ENCODE measurements around the gene ACRBP.
"Not testable (repeated sequence)": the region's sequence is repeated elsewhere in the genome, so short reads cannot be mapped to it uniquely, and the experiment has no call there.

ACRBP gene

DNA sequence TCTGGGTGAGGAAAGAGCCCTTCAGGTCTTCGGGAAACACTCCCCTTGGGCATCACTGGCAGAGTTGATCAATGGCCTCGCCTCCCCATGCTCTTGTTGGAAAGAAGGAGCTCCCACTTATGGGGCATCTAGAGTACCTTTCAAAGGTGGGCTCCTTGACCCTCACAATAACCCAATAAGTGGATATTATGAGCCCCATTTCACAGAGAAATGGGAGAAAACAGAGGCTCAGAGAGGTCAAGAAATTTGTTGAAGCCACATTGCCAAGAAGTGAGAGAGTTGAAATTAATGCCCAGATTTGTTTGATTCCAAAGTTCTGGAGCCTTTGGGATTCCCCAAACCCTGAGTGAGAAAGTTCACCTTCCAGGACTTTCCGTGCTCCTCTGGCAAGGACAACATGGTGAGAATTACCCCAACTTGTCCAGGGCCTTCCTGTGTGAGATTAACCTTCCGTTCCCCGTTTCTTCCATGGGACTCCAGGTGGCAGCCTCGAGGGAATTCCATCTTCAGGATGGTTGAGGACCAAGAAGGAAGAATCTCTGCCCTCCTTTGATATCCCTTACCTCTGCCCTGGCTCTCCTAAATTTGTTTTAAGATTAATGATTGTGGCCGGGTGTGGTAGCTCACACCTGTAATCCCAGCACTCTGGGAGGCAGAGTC, 32.6 kb downstream of the ACRBP start:
- DNase-seq (ENCODE audit: low read depth), result no peak

DNA sequence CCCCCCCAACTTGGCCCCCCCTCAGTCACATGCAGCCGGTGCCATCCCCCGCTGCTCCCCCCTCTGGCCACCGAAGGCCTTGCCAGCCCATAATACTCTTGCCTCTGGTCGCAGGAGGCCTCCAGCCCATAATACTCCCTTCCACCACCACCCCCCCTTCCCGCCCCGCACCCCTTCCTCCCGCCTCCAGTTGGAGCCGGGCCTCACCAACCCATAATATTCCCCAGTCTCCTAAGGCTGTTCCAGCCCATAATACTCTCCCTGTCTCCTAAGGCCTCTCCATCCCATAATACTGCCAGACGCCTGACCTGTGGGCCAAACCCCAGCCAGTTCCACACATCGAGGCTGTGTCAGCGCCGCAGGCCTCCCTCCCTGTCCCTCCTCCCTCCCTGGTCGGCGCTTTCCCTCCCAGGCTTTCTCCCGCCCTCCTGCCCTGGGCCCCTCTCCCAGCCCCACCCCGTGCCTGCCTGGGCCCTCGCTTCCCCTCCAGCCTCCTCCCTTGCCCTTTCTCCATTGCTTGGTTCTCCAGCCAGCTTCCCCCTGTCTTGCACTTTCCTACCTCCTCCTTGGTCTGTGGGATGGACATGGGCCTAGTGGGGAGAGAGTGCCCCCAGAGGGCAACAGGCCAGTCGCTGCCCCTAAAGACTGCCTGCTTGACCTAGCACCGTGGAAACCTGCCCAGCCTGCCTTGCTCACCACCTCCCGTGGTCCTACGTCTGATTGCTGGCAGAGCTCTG, 33.3 kb downstream of the ACRBP start:
- DNase-seq (ENCODE audit: low read depth), result peak; percentile 86

DNA sequence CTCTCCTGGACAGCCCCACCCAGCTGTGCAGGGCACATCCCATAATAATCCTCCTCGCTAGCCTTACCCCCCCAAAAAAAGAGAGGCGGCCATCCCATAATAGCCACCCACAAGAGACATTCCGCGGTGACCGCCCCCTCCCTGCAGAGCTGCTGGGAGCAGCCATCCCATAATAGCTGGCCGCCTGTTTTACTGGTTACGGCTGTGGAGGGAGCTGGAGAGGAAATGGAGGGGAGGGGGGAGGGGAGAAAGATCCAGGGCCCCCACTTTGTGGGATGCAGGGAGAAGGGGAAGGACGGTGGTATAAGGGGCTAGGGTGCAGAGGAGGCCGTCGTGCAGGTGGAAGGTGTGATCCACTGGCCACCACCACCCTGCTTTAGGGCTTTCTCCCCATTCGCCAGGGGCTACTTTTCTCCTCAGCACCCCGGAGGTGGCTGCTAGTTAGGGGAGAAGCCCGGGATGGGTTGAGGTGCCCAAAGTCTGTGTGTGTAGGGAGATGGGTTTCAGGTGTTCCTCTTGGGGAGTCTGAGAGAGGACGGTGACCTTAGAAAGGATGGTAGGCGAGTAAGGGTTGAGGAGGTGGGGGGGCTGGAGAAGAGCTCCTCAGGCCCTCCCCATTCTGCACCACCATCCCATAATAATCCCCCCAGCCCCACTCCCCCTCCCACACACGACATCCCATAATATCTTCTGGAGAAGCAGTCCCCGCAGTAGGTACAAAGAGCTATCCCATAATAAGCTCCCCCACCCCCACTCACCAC, 34.0 kb downstream of the ACRBP start:
- no peak for DNase-seq (ENCODE audit: low read depth)

DNA sequence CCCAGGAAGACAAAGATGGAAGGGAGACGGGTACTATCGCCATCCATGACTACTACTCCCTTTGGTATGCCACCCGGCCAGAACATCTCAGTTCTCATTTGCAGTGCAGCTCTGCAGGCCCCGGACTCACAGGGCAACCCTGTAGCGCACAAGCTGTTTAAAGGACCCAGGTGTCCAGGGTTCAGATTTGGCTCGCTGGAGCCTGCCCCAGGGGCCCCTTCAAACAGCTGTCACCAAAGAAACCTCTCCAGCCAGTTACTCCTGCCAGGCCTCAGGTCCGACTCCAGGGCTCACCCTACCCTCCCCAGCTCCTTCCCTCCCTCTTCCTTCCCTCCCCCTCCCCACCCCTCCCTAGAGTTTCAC, 34.6 kb downstream of the ACRBP start:
- DNase-seq (ENCODE audit: low read depth), result no peak

DNA sequence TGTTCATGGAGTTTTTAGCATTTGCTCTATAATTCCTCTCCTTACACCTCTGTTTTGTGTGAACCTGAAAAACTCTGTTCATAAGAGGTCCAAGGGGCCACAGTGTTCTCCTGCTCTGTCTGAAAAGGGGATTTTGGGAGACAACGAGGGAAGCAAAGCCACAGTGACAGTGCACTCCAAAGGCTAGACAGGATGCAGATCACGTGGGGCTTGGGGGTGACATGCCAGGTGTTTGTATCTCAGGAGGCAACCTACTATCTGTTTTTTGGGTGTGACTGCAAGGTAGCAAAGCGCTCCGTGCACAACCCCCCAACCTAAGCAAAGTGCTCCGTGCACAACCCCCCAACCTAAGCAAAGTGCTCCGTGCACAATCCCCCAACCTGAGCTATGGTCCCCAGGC, 35.0 kb downstream of the ACRBP start:
- DNase-seq (ENCODE audit: low read depth), result no peak

DNA sequence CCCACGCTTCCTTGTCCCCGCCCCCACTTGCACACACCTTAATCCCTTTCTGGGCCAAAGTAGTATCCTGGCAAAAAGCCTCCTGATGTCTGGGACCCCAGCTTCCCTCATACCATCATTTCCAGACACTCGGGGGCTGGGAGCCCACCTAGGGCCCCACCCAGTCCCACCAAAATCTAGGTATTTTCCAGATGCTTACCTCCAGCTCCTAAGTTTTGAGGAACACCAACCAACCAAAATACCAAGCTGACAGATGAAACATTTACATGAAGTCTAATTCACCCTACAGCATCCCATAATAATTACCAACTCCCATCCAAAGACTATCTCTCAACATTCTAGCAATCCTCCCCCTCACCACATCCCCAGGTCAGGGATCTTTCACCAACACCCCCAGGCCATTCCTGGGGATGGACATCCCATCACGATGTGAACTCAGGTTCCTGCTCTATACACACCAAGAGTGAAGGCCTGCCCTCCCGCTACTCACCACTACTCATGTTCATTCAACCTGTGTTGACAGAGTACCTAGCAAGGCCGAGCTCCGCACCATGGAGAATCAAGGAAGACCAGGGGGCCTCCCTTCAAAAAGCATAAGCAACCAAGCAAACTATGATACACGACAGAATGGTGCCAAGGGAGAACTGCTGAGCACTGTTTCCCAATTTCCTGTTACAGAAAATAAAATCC, 38.5 kb downstream of the ACRBP start:
- DNase-seq (ENCODE audit: low read depth), result no peak

DNA sequence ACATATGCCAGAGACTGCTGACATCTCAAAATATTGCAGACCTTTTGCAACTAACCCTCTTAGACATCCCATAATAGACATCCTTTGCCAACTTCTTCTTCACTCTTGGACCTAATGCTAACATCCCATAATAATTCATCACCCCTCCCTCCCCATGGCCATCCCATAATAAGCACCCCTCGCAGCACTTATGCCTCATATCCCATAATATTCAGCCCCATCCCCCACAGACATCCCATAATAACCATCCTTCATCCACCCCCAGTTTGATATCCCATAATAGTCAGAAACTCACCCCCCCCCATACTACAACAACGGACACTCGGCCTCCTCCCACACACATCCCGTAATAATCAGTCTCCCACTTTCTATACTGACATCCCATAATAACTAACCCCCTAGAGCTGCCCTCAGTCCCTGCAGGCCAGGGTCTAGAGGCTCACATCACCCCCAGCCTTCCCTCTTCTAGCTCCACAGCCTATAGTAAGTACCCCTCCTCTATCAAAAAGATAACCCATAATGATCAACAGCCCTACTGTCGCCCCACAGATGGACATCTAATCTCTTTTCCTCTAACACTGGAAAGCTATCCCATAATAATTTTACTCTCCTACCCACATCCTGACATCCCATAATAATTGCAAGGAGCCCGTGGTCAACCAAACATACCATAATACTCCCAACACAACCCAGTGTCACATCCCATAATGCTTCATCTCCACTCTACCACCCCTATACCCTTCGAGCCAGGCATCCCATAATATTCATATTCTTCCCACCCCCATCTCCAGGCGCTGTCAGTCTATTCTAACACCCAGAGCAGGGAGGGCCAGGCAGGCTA, 39.3 kb downstream of the ACRBP start:
- DNase-seq (ENCODE audit: low read depth), result no peak

DNA sequence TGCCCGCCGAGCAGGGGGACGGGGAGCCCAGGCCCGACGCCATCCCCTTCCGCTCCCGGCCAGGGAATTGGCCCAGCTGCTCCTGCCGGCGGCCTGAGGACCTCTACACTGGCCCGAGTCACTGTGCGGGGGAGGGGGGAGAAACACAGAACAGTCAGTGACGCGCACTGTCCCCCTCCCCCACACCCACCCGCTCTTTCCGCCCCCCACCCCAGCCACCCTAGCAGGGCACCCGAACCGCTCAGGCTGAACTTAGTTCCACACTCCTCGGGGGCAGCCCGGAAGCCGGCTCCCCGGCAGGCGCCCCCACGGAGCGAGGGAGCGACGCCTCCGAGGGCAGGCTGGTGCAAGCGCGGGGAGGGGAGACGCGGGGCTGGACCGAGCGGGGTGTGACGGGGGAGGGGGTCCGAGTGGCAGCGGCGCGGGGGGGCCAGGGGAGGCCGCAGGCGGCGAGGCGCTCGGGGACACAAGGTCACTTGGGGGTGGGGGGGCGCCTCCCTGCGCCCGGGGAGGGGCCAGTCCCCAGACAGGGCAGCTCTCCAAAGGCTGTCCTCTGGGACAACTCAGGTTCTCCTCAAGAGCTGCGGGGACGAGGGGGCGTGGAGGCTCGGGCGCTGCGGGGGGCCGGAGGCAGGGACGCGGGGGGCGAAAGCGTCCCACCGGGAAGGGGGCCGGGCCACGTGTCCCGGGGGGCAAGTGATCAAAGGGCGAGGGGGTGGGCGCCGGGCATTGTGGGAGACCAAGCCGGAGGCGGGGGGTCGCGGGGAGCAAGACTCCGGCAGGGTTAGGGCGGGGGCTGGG, 40.7 kb downstream of the ACRBP start:
- no peak for DNase-seq (ENCODE audit: low read depth)

DNA sequence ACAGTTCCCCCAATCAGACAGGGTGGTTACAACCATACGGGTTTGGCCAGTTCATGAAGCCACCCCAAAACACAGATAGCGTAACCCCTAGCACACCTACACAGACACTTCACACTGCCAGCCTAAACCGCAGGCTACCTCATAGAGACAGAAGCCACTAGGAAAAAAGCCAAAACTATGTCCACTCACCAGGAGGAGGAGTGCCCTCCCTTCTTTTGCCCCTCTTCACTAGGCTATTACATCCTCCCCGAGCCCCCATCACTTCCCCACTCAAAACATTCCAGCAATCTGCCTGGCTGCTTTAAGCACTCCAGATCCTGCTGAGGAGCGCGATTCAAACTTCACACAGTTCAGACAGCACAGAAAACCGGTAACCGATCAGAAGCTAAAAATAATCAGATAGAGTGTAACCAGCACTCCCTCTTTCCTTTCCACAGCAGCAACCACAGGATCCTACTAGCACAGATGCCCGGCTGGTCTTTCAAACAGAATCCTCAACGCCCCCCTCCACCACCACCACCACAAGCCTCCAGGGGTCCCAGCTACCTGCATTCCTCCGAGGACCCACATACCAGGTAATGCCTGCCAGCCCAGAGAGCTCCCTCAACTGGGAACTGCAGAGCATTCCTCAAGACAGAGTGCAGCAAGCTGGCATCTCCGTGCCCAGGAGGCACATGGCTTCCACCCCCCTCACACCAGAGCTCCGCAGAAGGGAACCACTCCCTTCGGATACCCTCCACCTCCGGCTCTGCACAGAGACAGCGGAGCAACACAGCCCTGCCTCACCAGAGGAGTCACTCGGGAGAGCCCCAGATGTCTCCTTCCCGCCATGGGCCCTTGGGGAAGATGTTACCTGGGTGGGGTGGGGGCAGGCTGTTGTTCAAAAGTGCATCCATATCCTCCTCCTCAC, 41.6 kb downstream of the ACRBP start:
- DNase-seq (ENCODE audit: low read depth), result no peak

DNA sequence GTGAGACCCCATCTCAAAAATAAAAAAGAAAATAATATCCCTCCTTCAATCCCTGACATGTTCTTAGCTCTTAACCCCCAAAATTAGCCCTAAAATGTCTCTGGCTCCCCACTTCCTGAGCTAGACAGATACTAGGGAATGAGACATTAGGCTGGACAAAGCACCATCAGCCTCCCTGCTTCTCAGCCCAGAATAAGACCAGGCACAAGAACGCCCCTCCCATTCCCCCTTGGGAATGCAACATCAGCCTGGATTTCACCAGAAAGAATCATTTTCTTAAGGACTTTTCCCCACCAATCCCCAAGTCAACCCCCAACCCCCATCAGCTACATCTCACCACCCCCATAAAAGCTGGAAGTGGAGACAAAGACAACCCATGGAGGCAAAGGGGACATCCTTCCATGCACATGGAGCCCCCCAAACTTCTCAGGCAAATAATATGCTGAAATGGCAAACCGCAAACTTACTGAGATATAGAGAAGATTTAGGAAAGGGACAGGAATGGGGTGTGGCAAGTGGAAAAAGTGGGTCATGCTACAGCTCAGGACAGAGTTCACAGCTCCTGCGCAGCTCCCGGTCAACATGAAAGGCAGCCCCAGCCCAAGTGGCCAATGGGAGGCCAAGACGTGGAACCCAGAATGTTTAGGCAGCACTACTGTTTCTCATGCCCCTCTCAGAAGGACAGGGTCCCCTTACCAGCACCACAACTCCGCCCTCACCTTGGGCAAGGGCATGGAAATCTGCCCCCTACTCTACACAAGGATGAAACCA, 42.8 kb downstream of the ACRBP start:
- no peak for DNase-seq (ENCODE audit: low read depth)

DNA sequence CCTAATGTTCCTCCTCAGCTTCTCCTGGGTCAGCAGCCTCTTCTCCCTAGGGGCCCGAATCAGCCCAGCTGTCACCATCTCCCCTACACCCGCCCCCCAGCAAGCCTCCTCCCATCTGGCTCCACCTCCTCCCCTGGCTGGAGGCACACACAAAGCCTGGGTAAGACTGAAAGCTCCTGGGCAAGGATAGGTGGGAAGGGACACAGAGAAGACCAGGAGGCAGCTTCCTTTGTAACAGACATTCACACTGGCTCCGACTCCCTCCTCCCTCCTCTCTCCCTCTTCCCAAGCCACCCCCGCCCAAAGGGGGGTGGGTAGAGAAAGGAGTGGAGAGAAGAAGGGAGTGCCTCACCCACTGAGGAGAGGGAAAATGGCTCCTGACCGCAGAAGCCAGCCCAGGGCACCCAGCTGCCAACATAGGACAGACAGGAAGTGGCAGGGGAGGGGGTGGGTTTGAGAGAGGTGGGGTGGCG, 44.1 kb downstream of the ACRBP start:
- no peak for DNase-seq (ENCODE audit: low read depth)

DNA sequence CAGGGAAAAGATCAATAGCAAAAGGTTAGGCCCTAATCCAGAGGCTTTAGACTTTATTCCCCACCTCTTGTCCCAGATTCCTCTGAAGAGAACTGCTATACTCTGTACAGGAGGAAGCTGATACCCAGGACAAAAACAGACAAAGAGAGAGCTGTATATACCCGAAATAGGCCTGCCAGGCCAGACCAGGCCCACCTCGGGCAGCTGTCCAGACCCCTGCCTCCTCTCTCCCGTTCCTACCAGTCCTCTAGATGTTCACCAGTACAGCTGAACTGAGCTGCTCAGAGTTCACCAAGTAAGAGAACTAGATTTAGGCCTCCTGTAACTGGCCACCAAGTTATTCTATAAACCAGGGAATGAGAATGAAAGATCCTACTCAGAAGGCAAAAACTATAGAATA, 44.7 kb downstream of the ACRBP start:
- no peak for DNase-seq (ENCODE audit: low read depth)

DNA sequence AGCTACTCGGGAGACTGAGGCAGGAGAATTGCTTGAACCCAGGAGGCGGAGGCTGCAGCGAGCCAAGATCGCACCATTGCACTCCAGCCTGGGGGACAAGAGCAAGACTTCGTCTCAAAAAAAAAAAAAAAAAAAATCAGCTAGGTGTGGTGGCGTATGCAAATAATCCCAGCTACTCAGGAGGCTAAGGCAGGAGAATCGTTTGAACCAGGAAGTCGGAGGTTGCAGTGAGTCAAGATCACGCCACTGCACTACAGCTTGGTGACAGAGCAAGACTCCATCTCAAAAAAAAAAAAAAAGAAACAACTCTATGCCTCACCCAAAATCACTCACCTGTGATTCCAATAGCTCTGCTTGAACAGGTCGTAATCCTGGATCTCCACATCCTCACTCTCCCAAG, 51.6 kb downstream of the ACRBP start:
- DNase-seq (ENCODE audit: low read depth), result not testable (repeated sequence)

DNA sequence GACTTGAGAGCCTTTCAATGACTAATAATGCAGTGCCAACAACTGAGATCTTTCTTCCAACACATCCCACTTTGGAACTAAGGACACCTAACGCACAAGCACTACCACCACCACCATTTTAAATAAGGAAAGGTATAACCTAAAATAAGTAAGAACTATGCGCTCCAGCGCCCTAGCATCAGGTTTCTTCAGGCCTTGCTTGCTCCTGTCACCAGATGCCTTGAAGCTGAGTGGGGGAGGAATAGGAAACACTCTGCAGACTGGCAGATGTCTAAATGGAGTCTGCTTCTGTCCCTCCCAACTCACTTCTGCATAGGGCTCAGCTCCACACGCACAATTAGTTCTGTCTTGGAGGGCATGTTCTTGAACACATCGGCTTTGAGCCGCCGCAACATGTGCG, 55.1 kb downstream of the ACRBP start:
- no peak for DNase-seq (ENCODE audit: low read depth)

Measured in GM04504 (cell line).